ENCODE data around the gene MAL.

The MAL gene

GRCh38 chr2:94996305-94997100 is 29.0 kb upstream of the MAL start:
- DNase-seq: no peak

DNA sequence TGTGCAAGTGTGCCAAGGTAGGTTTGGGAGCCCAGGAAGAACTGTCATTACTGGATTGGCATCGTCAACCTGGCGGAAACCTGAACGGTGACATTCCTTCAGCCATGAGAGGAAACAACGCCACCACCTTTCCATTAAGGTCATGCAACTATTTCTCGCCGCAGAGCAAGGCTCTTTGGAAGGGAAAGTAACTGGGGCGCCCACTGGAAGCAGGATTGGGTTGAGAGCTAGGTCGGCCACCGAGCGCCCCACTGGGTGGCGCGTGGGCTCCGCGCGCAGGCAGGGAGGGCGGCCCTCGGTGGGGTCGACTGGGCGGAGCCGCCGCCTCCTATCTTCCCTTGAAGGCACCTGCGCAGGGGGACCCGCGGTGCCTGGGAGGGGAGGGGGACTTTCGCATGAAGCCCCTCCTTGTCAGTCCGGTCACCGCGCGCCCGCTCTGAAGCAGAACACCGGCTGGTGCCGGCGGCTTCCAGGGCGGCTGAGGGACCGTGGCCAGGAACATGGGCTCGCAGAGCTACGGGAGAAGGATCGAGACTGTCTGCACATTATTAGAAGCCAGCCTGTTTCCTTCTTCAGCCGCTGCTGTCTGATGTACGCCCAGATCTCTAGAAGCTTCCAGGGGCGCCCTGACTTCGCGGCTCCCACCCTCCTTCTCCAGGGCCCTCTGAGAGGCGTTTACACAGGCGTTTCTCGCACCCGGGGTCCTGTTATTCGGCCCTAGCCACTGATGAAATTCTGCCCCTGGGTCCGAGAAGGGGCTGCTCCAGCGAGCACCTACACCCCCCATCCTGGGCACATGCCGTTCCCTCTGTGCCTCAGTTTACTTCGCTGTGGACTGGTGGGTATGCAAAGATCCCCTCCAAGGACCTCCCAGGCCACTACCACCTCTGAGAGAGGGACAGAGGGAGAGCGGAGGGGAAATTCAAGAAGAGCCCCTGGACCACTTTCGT is 27.3 kb upstream of the MAL start:
- DNase-seq: peak in 4 of 51 donors; percentile 6 to 38 (median 19)

DNA sequence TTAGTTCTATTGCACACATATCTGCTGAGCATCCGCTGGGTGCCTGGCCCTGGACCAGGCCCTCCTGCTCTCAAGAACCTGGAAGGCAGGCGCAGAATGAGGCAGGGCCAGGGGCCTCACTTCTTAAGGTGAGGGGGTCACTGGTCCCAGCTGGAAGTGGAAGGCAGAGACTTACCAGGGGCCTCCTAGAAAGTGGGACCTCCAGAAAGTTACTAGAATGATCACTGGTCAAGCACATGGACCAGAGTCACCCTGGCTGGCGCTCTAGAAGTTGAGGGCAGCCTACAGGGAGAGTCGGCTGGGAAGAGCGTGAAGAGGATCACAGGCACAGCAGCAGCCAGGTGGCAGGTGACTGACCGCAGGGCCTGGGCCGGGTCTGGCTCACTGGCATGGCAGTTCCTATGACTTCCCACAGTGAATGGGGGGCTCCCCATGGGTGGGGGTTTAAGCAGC is 26.1 kb upstream of the MAL start:
- DNase-seq: no peak

- no peak for DNase-seq
Observed at GRCh38 chr2:95001051-95001562, 24.4 kb upstream of the MAL start.

GRCh38 chr2:95001701-95002100 is 23.8 kb upstream of the MAL start:
- no peak for DNase-seq

- DNase-seq: no peak
Observed at GRCh38 chr2:95002498-95002897, 23.0 kb upstream of the MAL start.

DNA sequence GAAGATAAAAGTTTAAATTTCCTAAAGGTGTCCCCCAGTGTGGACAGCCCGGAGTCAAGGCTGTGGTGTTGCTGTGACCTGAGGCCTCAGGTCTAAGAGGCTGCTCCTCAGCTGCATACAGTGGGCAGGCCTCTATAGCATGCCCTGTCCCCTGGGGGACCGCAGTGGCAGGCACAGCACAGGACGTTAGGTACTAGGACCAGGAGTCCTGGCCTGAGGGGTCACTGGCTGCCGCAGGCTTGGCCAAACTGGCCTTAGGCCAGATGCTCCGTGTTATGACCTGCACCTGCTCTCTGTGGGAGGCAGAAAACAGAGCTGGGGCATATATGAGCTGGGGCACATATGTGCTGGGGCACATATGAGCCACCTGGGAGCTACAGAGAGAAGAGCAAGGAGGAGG is 21.2 kb upstream of the MAL start:
- no peak for DNase-seq

DNA sequence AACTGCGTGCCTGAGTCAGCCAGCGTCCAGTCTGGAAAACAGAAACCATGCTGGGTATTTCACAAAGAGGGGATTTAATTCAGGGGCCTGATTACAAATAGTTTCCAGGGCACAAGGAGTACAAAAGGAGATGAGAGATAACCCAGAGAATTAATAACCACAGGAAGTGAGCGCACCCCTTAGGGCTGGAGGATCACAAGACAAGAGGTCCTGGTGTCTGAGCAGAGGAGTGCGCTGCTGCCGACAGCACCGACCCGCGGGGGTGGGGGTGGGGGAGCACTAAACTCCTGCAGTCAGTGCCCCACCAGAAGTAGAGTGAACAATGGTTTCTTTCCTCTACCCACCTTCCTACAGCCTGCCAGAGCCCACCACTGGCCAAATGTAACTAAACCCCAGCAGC is 20.8 kb upstream of the MAL start:
- DNase-seq: no peak

DNA sequence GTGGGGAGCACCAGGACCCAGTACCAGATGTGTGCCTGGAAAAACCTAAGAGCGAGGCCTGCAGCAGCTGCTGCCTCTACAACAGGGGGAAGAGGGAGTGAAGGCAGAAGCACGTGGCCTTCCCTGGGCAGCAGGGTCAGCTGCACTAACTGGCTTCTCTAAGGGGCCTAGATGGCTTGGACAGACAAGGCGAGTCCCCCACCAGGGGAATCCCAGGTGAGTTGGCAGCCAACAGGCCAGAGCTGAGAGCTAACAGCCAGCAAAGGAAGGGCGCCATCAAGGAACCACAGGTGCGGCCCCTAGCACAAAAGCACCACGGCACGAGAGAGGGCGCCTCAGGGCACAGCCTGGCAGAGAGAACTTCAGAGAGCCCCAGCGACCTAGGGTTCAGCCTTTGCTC is 19.8 kb upstream of the MAL start:
- DNase-seq: no peak

- DNase-seq: no peak
Observed at GRCh38 chr2:95006588-95006987, 18.9 kb upstream of the MAL start.

DNA sequence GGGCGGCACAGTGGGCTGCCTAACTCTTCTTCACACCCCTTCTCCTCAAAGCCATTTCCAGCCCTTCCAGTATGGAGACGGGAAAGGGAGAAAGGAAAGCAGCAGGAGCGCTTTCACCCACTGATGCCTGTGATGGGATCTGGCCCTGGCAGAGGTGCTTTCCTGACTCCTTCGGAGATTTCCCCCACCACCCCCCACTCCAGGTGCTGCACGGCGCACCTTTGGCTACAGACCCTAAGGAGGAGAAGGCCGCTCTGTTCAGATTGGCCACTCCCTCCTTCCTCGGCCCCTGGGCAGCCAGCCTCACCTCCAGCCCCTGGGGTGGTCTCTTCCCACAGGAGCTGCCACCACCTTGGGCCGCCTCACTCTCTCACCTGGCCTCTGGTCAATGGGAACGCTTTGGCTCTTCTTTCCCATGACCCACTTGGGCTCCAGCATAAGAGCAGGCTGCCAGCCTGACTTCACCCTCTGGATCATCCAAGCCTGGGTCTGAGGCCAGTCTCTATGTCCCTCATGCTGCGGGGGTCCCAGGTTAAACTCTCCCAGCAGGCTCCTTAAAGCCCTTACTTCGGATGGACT is 18.4 kb upstream of the MAL start:
- DNase-seq: no peak

DNA sequence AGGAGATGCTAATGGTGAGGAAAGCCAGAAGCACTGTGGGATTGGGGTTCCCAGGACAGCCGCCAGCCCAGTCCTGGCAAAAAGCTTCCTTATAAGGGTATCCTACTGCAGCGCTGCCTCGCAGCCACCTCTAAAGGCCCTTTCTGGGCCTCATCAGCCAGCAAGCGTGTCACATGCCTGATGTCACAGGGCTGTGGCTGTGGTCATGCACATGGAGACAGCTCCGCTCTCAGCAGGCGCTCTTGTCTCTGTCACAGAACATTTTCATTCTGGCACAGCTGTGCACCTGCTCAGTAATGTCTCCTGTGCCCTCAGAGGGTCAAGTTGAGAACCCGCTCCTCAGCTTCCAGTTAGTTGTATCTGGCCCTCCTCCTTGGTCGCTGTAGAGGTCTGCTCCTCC is 17.7 kb upstream of the MAL start:
- peak in 23 of 51 donors; percentile 14 to 71 (median 47) for DNase-seq

GRCh38 chr2:95008306-95008705 is 17.2 kb upstream of the MAL start:
- no peak for DNase-seq

DNA sequence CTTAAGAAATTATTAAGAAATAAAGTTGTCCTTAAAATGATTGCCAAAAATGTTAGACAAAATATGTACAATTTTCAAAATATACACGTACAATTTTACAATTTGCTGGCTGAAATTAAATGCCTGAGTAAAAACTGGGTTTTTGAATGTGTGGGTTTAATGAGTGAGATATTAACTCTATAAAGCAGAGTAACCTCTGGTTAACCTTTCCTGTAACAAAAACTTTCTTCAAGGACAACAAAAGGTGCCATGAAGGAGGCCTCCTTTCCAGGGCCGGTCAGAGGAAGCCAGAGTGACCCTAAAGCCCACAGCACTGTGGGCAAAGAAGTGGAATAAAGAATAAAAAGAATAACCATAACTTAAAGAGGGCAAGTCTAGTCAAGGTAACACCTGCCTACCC is 16.5 kb upstream of the MAL start:
- no peak for DNase-seq

- no peak for DNase-seq
Observed at GRCh38 chr2:95009412-95009811, 16.1 kb upstream of the MAL start.

DNA sequence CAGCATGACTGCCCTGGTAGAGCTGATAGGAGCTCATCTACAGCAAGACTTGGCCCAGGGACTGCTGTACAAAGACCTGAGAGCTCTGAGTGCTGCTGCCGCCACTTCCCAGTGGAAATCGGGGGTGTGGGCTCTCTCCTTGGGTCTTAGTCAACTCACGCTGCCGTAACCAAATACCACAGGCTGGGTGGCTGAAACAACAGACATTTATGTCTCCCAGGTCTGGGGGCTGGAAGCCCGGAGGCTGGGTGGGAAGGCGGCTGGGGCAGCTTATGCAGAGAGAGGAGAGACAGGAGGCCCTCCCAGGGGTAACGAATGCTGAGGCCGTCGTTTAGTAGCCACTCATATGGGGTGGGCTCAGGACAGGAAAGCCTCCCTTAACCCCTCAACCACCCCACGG is 15.4 kb upstream of the MAL start:
- no peak for DNase-seq

DNA sequence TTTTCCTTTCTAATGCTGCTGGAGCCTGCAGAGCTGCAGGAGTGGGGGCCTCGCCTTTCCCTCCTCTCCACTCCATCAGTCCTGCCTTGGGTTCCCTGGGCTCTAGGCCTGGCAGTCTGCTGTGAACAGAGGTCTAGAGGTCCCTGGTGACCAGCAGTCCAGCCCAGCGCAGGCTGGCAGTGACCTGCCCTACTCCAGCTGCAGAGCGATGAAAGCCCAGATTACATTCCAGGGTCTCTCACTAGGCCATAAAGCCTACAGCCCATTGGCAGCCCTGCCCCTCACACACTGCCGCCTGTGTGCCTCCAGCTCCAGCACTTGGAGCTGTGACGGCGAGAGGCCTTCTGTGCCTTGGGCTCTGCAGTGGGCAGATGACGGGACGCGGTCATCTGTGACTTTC is 14.8 kb upstream of the MAL start:
- no peak for DNase-seq

- no peak for DNase-seq
Observed at GRCh38 chr2:95012881-95013550, 12.5 kb upstream of the MAL start.

DNA sequence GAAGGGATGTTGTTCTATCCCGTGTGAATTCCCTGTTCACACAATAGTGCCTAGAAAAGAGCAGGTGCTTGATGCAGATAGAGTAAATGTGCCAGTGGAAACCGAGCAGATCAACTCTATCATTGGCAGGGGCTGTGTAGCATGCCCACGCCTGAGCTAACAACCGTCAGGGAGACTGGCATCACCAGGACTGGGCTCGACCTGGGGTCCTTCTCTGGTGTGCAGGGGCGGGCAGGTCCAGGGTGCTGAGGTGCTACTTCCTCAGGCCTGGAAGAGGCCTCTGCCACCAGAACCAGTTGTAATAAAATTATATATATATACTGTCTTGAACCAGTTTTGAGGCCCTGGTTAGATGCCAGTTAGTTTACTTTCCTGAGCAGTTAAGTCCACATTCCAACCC is 11.8 kb upstream of the MAL start:
- no peak for DNase-seq

DNA sequence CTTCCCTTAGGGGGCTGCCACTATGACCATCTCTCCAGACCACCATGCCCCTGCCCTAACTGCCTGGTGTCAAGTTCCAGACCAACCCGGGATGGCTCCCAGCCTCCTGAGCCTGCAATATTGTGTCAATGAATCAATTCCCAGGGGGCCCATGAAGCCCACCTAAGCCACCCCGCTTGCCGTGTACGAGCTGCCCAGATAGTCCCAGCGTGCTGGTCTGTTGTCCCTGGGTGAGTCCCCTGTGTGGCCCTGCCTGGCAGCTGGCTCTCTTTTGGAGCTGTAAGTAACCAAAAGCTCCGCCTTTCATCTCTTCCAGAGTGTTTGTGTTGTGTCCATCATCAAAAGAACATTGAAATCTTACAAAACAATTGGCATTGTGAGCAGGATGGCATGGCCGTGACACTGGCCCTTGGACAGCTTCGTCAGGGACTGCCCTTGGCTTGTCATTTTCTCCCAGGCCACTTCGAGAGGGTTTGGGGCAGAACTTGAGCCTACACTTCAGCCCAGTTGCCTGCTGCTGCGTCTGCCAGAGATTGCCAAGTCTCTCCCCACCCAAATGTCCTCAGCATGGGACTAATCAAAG is 11.3 kb upstream of the MAL start:
- peak in 3 of 51 donors; percentile 26 to 34 (median 32) for DNase-seq
